ENCODE data around the gene KIAA1671. TPM values are rescaled to one million over a fixed set of nuclear protein-coding genes. Genes with fewer than 3 reads are reported as not detected.

KIAA1671 gene
- total RNA-seq, 1 experiment from 2014 or later = 63.1 TPM

- no peak overlapping the region for H3K27ac Mint-ChIP-seq (ENCODE audit: unreplicated experiment)
- TF ChIP-seq CTCF (IDR thresholded peaks at IDR 0.05; ENCODE audit: unreplicated experiment) = no peak
- H3K9me3 Mint-ChIP-seq (ENCODE audit: low read depth, unreplicated experiment) = no peaks in the 10 kb centered on the region
- H3K4me1 Mint-ChIP-seq (ENCODE audit: low read depth, unreplicated experiment) = no peaks in the 10 kb centered on the region
- peaks cover 6% of the 10 kb centered on the region for H3K36me3 Mint-ChIP-seq (ENCODE audit: insufficient read depth, unreplicated experiment)
- H3K27me3 Mint-ChIP-seq (ENCODE audit: unreplicated experiment) = no peaks in the 10 kb centered on the region
- no TSS peak for BruUV-seq (replicated peaks)
- H3K4me3 Mint-ChIP-seq (ENCODE audit: low read depth, unreplicated experiment) = no peak overlapping the region
- no peak for DNase-seq
- CTCF ChIA-PET = no interaction called here
- intact Hi-C loops (cut with micrococcal nuclease; ENCODE audit: unreplicated experiment) = no loop called here
Measured at GRCh38 chr22:25035715-25036114, 83.2 kb downstream of the KIAA1671 start.

- intact Hi-C loops (cut with micrococcal nuclease; ENCODE audit: unreplicated experiment) = no loop called here
- no peaks in the 10 kb centered on the region for H3K27me3 Mint-ChIP-seq (ENCODE audit: unreplicated experiment)
- DNase-seq = no peak
- CTCF ChIA-PET = interaction anchor here (0.7 kb wide), 1 partner anchor 143 kb away, joined by 3 read pairs; no protein-coding TSS in a partner anchor
- H3K9me3 Mint-ChIP-seq (ENCODE audit: low read depth, unreplicated experiment) = no peaks in the 10 kb centered on the region
- no peak for TF ChIP-seq CTCF (IDR thresholded peaks at IDR 0.05; ENCODE audit: unreplicated experiment)
- no peaks in the 10 kb centered on the region for H3K4me1 Mint-ChIP-seq (ENCODE audit: low read depth, unreplicated experiment)
- H3K4me3 Mint-ChIP-seq (ENCODE audit: low read depth, unreplicated experiment) = no peak overlapping the region
- peaks cover 6% of the 10 kb centered on the region for H3K36me3 Mint-ChIP-seq (ENCODE audit: insufficient read depth, unreplicated experiment)
- no peak overlapping the region for H3K27ac Mint-ChIP-seq (ENCODE audit: unreplicated experiment)
- BruUV-seq (replicated peaks) = no TSS peak
Measured at GRCh38 chr22:25038239-25038638, 85.7 kb downstream of the KIAA1671 start.

GRCh38 chr22:25038771-25039170 lies 86.3 kb downstream of the KIAA1671 start:
- Mint-ChIP-seq H3K4me3 (ENCODE audit: low read depth, unreplicated experiment) (no peak overlapping the region), H3K4me1 (ENCODE audit: low read depth, unreplicated experiment) (no peaks in the 10 kb centered on the region), H3K36me3 (ENCODE audit: insufficient read depth, unreplicated experiment) (peaks cover 6% of the 10 kb centered on the region), H3K9me3 (ENCODE audit: low read depth, unreplicated experiment) (no peaks in the 10 kb centered on the region), H3K27me3 (ENCODE audit: unreplicated experiment) (no peaks in the 10 kb centered on the region), H3K27ac (ENCODE audit: unreplicated experiment) (no peak overlapping the region)
- BruUV-seq (replicated peaks) = no TSS peak
- DNase-seq = no peak
- CTCF ChIA-PET = no interaction called here
- intact Hi-C loops (cut with micrococcal nuclease; ENCODE audit: unreplicated experiment) = no loop called here
- no peak for TF ChIP-seq CTCF (IDR thresholded peaks at IDR 0.05; ENCODE audit: unreplicated experiment)

GRCh38 chr22:25039255-25039654 lies 86.7 kb downstream of the KIAA1671 start:
- Mint-ChIP-seq H3K4me3 (ENCODE audit: low read depth, unreplicated experiment) (no peak overlapping the region), H3K4me1 (ENCODE audit: low read depth, unreplicated experiment) (no peaks in the 10 kb centered on the region), H3K9me3 (ENCODE audit: low read depth, unreplicated experiment) (no peaks in the 10 kb centered on the region), H3K36me3 (ENCODE audit: insufficient read depth, unreplicated experiment) (peaks cover 3% of the 10 kb centered on the region), H3K27ac (ENCODE audit: unreplicated experiment) (no peak overlapping the region), H3K27me3 (ENCODE audit: unreplicated experiment) (no peaks in the 10 kb centered on the region)
- BruUV-seq (replicated peaks) = no TSS peak
- intact Hi-C loops (cut with micrococcal nuclease; ENCODE audit: unreplicated experiment) = no loop called here
- no peak for DNase-seq
- CTCF ChIA-PET = no interaction called here
- no peak for TF ChIP-seq CTCF (IDR thresholded peaks at IDR 0.05; ENCODE audit: unreplicated experiment)
